ENCODE data around the gene DNAJB1. TPM values are rescaled to one million over a fixed set of nuclear protein-coding genes. Genes with fewer than 3 reads are reported as not detected.

The DNAJB1 gene
- total and polyA plus RNA-seq, 2 of the 13 experiments (the other 11 are each of a cell fraction or from before 2014, with no cell fraction given), result 87.5 to 97.3 TPM

DNA sequence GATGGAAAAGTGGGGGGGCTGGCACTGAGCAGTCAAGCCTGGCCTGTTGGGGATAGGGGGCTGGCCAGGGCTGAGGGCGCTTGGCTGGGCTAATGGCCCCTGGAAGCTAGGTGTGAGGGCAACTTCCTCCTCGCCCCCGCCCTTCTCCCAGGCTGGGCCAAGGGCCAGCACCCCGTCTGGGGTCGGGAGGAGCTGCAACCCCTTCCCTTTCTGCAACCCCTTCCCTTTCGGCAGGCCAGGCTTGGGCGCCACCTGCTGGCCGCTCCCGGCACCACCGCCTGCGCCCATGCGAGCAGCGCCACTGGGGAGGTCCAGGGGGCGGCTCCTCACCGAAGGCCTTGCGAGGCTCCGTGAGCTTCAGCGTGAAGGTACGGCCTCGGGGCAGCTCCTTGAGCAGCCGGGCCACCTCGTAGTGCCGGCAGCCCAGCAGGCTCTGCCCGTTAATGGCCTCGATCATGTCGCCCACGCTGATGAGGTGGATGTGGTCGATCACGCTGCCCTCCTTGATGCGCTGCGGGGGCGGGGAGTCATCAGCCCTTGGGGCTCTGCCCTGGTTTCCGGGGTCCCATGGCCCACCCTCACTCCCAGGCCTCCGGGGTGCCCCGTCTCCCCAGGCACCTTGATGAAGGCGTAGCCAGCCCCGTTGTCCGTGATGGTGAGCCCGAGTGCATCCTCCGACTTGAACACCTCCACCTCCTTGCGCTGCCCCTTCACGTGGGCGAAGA lies 38.1 kb downstream of the DNAJB1 start (continued):
- TF ChIP-seq ZC3H4 (CRISPR knock-in tag; IDR thresholded peaks at IDR 0.05; ENCODE audit: borderline replicate concordance) (no peak), ZNF343 (CRISPR knock-in tag; IDR thresholded peaks at IDR 0.05) (no peak), ZNF274 (CRISPR knock-in tag; IDR thresholded peaks at IDR 0.05) (peak; percentile 35; the same call in 1 of the 2 replicates), ZNF678 (CRISPR knock-in tag; IDR thresholded peaks at IDR 0.05) (no peak), ZBTB7B (CRISPR knock-in tag; IDR thresholded peaks at IDR 0.05) (no peak), GABPB1 (CRISPR knock-in tag; IDR thresholded peaks at IDR 0.05) (peak; percentile 42; the same call in 1 of the 2 replicates), CTCF (CRISPR knock-in tag; IDR thresholded peaks at IDR 0.05) (peak; percentile 92), ZNF792 (CRISPR knock-in tag; IDR thresholded peaks at IDR 0.05) (no peak), ZNF329 (CRISPR knock-in tag; IDR thresholded peaks at IDR 0.05; ENCODE audit: low read depth) (no peak), ZNF782 (CRISPR knock-in tag; IDR thresholded peaks at IDR 0.05; ENCODE audit: borderline replicate concordance) (0 out of 2 replicates have a peak, but pooled peaks have one; percentile 26), GLMP (CRISPR knock-in tag; IDR thresholded peaks at IDR 0.05; ENCODE audit: borderline replicate concordance) (no peak), ZNF335 (CRISPR knock-in tag; IDR thresholded peaks at IDR 0.05) (no peak), STAG1 (CRISPR knock-in tag; IDR thresholded peaks at IDR 0.05) (peak; percentile 64), SRF (IDR thresholded peaks at IDR 0.05; ENCODE audit: low read depth, low read length) (no peak), ZNF180 (CRISPR knock-in tag; IDR thresholded peaks at IDR 0.05; ENCODE audit: borderline replicate concordance, low read depth) (no peak), SKI (IDR thresholded peaks at IDR 0.05; ENCODE audit: partially characterized antibody) (no peak), CREM (IDR thresholded peaks at IDR 0.05) (no peak), CREM (CRISPR knock-in tag; IDR thresholded peaks at IDR 0.05) (no peak), KAT7 (CRISPR knock-in tag; IDR thresholded peaks at IDR 0.05; ENCODE audit: borderline replicate concordance) (no peak)
- TF ChIP-seq, protein P1, sequence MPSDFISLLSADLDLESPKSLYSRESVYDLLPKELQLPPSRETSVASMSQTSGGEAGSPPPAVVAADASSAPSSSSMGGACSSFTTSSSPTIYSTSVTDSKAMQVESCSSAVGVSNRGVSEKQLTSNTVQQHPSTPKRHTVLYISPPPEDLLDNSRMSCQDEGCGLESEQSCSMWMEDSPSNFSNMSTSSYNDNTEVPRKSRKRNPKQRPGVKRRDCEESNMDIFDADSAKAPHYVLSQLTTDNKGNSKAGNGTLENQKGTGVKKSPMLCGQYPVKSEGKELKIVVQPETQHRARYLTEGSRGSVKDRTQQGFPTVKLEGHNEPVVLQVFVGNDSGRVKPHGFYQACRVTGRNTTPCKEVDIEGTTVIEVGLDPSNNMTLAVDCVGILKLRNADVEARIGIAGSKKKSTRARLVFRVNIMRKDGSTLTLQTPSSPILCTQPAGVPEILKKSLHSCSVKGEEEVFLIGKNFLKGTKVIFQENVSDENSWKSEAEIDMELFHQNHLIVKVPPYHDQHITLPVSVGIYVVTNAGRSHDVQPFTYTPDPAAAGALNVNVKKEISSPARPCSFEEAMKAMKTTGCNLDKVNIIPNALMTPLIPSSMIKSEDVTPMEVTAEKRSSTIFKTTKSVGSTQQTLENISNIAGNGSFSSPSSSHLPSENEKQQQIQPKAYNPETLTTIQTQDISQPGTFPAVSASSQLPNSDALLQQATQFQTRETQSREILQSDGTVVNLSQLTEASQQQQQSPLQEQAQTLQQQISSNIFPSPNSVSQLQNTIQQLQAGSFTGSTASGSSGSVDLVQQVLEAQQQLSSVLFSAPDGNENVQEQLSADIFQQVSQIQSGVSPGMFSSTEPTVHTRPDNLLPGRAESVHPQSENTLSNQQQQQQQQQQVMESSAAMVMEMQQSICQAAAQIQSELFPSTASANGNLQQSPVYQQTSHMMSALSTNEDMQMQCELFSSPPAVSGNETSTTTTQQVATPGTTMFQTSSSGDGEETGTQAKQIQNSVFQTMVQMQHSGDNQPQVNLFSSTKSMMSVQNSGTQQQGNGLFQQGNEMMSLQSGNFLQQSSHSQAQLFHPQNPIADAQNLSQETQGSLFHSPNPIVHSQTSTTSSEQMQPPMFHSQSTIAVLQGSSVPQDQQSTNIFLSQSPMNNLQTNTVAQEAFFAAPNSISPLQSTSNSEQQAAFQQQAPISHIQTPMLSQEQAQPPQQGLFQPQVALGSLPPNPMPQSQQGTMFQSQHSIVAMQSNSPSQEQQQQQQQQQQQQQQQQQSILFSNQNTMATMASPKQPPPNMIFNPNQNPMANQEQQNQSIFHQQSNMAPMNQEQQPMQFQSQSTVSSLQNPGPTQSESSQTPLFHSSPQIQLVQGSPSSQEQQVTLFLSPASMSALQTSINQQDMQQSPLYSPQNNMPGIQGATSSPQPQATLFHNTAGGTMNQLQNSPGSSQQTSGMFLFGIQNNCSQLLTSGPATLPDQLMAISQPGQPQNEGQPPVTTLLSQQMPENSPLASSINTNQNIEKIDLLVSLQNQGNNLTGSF (CRISPR knock-in tag; IDR thresholded peaks at IDR 0.05), result no peak
- TF ChIP-seq, protein P2, sequence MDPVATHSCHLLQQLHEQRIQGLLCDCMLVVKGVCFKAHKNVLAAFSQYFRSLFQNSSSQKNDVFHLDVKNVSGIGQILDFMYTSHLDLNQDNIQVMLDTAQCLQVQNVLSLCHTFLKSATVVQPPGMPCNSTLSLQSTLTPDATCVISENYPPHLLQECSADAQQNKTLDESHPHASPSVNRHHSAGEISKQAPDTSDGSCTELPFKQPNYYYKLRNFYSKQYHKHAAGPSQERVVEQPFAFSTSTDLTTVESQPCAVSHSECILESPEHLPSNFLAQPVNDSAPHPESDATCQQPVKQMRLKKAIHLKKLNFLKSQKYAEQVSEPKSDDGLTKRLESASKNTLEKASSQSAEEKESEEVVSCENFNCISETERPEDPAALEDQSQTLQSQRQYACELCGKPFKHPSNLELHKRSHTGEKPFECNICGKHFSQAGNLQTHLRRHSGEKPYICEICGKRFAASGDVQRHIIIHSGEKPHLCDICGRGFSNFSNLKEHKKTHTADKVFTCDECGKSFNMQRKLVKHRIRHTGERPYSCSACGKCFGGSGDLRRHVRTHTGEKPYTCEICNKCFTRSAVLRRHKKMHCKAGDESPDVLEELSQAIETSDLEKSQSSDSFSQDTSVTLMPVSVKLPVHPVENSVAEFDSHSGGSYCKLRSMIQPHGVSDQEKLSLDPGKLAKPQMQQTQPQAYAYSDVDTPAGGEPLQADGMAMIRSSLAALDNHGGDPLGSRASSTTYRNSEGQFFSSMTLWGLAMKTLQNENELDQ (CRISPR knock-in tag; IDR thresholded peaks at IDR 0.05; ENCODE audit: borderline replicate concordance), result no peak
